IMR-90 (cell line): ENCODE results near the gene SLC2A13. TPM values are rescaled to one million over a fixed set of nuclear protein-coding genes. Genes with fewer than 3 reads are reported as not detected.

Experiments
- ATAC-seq: fragments of 200-7000 bp; cut with Tn5 transposase; 2 replicates; pipeline ENCODE4 v1.9.1; 2020; ENCODE audit warnings: low read depth, mild to moderate bottlenecking, moderate library complexity
- BruUV-seq: library from RNA; stranded (reverse); fragments of 400-500 nt; replicated peaks from 2 replicates; lab custom pipeline; 2021; lab: Mats Ljungman, UMichigan
- CTCF ChIA-PET: fragments of 300-600 bp; formaldehyde crosslinking; extraction: SDS; loops from one replicate; lab custom pipeline; 2021; ENCODE audit warnings: antibody characterized with exemption; lab: Yijun Ruan, JAX
- POLR2A ChIA-PET: fragments of 300-600 bp; sonication (Branson Sonifier 250); formaldehyde crosslinking; loops from one replicate; lab custom pipeline; 2022; ENCODE audit warnings: antibody characterized with exemption; ENCODE audit not compliant: unreplicated experiment; lab: Charles Lee
- DNase-seq: peaks from one replicate; pipeline ENCODE4 v3.0.0; 2013
- H2AFZ ChIP-seq: replicated peaks from 2 replicates; pipeline ENCODE3; 2013; ENCODE audit warnings: low read length, mild to moderate bottlenecking; ENCODE audit not compliant: poor library complexity
- H2AK5ac ChIP-seq: 2 replicates; pipeline ENCODE4 v1.6.1; 2013; ENCODE audit warnings: low read depth, low read length, inconsistent platforms
- H2AK9ac ChIP-seq: replicated peaks from 2 replicates; pipeline ENCODE3; 2013; ENCODE audit warnings: mild to moderate bottlenecking, low read depth, low read length, moderate library complexity; ENCODE audit not compliant: poor library complexity
- H2BK120ac ChIP-seq: 2 replicates; pipeline ENCODE4 v1.6.1; 2013; ENCODE audit warnings: low read depth, low read length, inconsistent platforms
- H2BK15ac ChIP-seq: 3 replicates; pipeline ENCODE4 v1.6.1; 2013; ENCODE audit warnings: low read depth, low read length, inconsistent platforms
- H2BK20ac ChIP-seq: 2 replicates; pipeline ENCODE4 v1.6.1; 2013; ENCODE audit warnings: low read depth, mild to moderate bottlenecking, inconsistent platforms, low read length, moderate library complexity
- H2BK5ac ChIP-seq: 2 replicates; pipeline ENCODE4 v1.6.1; 2013; ENCODE audit warnings: mild to moderate bottlenecking, low read depth, low read length, inconsistent platforms; ENCODE audit not compliant: poor library complexity, severe bottlenecking
- H3K14ac ChIP-seq: replicated peaks from 2 replicates; pipeline ENCODE4 v1.6.1; 2013; ENCODE audit warnings: low read depth, low read length, inconsistent platforms
- H3K18ac ChIP-seq: 2 replicates; pipeline ENCODE4 v1.6.1; 2013; ENCODE audit warnings: low read depth, low read length, control low read depth
- H3K23ac ChIP-seq: 2 replicates; pipeline ENCODE4 v1.6.1; 2013; ENCODE audit warnings: low read depth, low read length, inconsistent platforms
- H3K27ac ChIP-seq: 2 replicates; pipeline ENCODE4 v1.5.1; 2013; ENCODE audit warnings: mild to moderate bottlenecking, control low read depth, low read length; ENCODE audit not compliant: insufficient read depth
- H3K27me3 ChIP-seq: 2 replicates; pipeline ENCODE4 v1.6.1; 2013; ENCODE audit warnings: low read length; ENCODE audit not compliant: control insufficient read depth, insufficient read depth
- H3K36me3 ChIP-seq: 2 replicates; pipeline ENCODE4 v1.6.1; 2013; ENCODE audit warnings: low read length, mixed read lengths; ENCODE audit not compliant: control insufficient read depth, insufficient read depth
- H3K4ac ChIP-seq: 2 replicates; pipeline ENCODE4 v1.6.1; 2013; ENCODE audit warnings: low read depth, low read length, inconsistent platforms
- H3K4me1 ChIP-seq: 2 replicates; pipeline ENCODE4 v1.6.1; 2013; ENCODE audit warnings: low read length, mixed read lengths; ENCODE audit not compliant: control insufficient read depth, insufficient read depth
- H3K4me2 ChIP-seq: 2 replicates; pipeline ENCODE4 v1.6.1; 2013; ENCODE audit warnings: low read depth, mild to moderate bottlenecking, control low read depth, low read length, moderate library complexity
- H3K4me3 ChIP-seq: 2 replicates; pipeline ENCODE4 v1.5.1; 2013; ENCODE audit warnings: low read depth, mild to moderate bottlenecking, control low read depth, low read length, moderate library complexity; ENCODE audit not compliant: insufficient read depth
- H3K56ac ChIP-seq: 2 replicates; pipeline ENCODE4 v1.6.1; 2013; ENCODE audit warnings: low read length, inconsistent platforms; ENCODE audit not compliant: insufficient read depth; ENCODE audit errors: extremely low read depth
- H3K79me1 ChIP-seq, 2 experiments: 2 replicates each; pipeline ENCODE4 v1.6.1; 2013; ENCODE audit warnings: low read length in 2 of 2, inconsistent platforms in 1 of 2, low read depth in 1 of 2
- H3K9ac ChIP-seq: 2 replicates; pipeline ENCODE4 v1.6.1; 2013; ENCODE audit warnings: low read depth, low read length, control low read depth
- H3K9me1 ChIP-seq: 2 replicates; pipeline ENCODE4 v1.6.1; 2013; ENCODE audit warnings: low read length, inconsistent platforms; ENCODE audit not compliant: insufficient read depth
- H3K9me3 ChIP-seq: 2 replicates; pipeline ENCODE4 v1.6.1; 2013; ENCODE audit warnings: low read length; ENCODE audit not compliant: control insufficient read depth, insufficient read depth
- H4K20me1 ChIP-seq: 2 replicates; pipeline ENCODE4 v1.6.1; 2013; ENCODE audit warnings: low read length, inconsistent platforms; ENCODE audit not compliant: insufficient read depth
- H4K5ac ChIP-seq: 2 replicates; pipeline ENCODE4 v1.6.1; 2013; ENCODE audit warnings: mild to moderate bottlenecking, low read depth, low read length, control low read depth
- H4K8ac ChIP-seq, 2 experiments: 2 replicates each; pipeline ENCODE4 v1.6.1; 2013; ENCODE audit warnings: low read depth in 2 of 2, low read length in 2 of 2, control low read depth in 1 of 2, inconsistent platforms in 1 of 2
- H4K91ac ChIP-seq: 2 replicates; pipeline ENCODE4 v1.6.1; 2013; ENCODE audit warnings: low read depth, low read length, inconsistent platforms; ENCODE audit not compliant: insufficient read depth
- BHLHE40 ChIP-seq: fragments of 150-350 bp; IDR thresholded peaks from 2 replicates; pipeline ENCODE4 v1.6.1; 2016; ENCODE audit warnings: mild to moderate bottlenecking, low read depth, low read length
- CHD1 ChIP-seq: IDR thresholded peaks from 2 replicates; pipeline ENCODE4 v1.6.1; 2012; ENCODE audit warnings: low read depth, low read length, improper control_type of control experiment
- MAFK ChIP-seq: IDR thresholded peaks from 2 replicates; pipeline ENCODE4 v1.6.1; 2012; ENCODE audit warnings: low read depth, low read length, improper control_type of control experiment
- MAZ ChIP-seq: IDR thresholded peaks from 2 replicates; pipeline ENCODE4 v1.6.1; 2012; ENCODE audit warnings: low read depth, mild to moderate bottlenecking, low read length, improper control_type of control experiment, moderate library complexity, borderline replicate concordance
- POLR2A ChIP-seq: IDR thresholded peaks from 2 replicates; pipeline ENCODE4 v1.6.1; 2012; ENCODE audit warnings: mild to moderate bottlenecking, low read depth, low read length
- RFX5 ChIP-seq: IDR thresholded peaks from 2 replicates; pipeline ENCODE4 v1.8.0; 2012; ENCODE audit warnings: low read depth, mild to moderate bottlenecking, low read length, moderate library complexity
- USF2 ChIP-seq: fragments of 150-350 bp; IDR thresholded peaks from 2 replicates; pipeline ENCODE4 v1.6.1; 2017; ENCODE audit warnings: mild to moderate bottlenecking, antibody characterized with exemption, low read length, low read depth
- WGBS, 2 experiments: methylation state at CpG; one replicate each; pipeline versions ENCODE4 v1.1.5 to v1.1.7; 2013; ENCODE audit warnings: missing lambda C conversion rate in 2 of 2; ENCODE audit not compliant: insufficient read length in 1 of 2; ENCODE audit errors: extremely low coverage in 2 of 2; 5-methylcytosine and 5-hydroxymethylcytosine counted together
- dilution Hi-C: fragments of 300-500 bp; cut with HindIII; formaldehyde crosslinking; loops from one replicate; pipeline ENCODE4 v1.14.3; 2018; ENCODE audit warnings: low sequenced_read_pairs; ENCODE audit not compliant: unreplicated experiment
- in situ Hi-C: fragments of 300-500 bp; cut with MboI; formaldehyde crosslinking; loops from 3 replicates; pipeline ENCODE4 v1.14.3; 2019; ENCODE audit warnings: low sequenced_read_pairs, inconsistent platforms, mixed read lengths
- intact Hi-C: fragments of 100-400 bp; cut with micrococcal nuclease; formaldehyde crosslinking; loops from 2 replicates; pipeline ENCODE4 v1.10.0; 2022
- polyA plus RNA-seq, 3 experiments: library from polyadenylated mRNA; depleted of rRNA; stranded (reverse); fragments of >200 nt; gene quantifications; 2 replicates each; pipeline ENCODE4 v1.2.3, GENCODE V29; 2012; ENCODE audit warnings: low replicate concordance in 1 of 3
- total RNA-seq: library from RNA; depleted of rRNA; stranded (reverse); fragments of >200 nt; gene quantifications from 2 replicates; pipeline ENCODE4 v1.2.3, GENCODE V29; 2012
- TF ChIP-seq, protein P1 (sequence below): conservative IDR thresholded peaks from 2 replicates; pipeline ENCODE4 v1.5.1; 2012; ENCODE audit warnings: mild to moderate bottlenecking, low read depth, low read length, improper control_type of control experiment
- TF ChIP-seq, protein P2 (sequence below): fragments of 150-350 bp; IDR thresholded peaks from 2 replicates; pipeline ENCODE4 v1.6.1; 2016; ENCODE audit warnings: low read depth, mild to moderate bottlenecking, low read length, moderate library complexity, borderline replicate concordance

The SLC2A13 gene
- total and polyA plus RNA-seq, 2 of the 4 experiments (the other 2 are of a cell fraction), result 1.5 to 3.9 TPM

DNA sequence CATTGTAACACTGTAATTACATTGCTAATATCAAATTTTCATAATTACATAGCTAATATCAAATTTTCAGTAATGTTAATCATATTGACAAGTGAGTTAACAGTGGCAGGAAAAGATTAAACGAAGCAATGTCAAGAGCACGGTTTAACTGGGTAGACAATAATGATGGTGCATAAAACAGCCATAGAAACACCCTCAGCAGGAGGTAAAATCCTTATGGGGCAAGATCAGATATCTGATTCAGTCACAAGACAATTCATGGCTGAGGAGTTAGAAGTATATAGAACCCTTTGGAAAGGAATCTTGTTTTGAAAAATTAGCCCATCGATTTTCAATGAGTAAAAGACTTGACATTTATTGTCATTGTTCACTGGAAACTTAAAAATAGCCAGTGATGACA lies 190.6 kb downstream of the SLC2A13 start:
- dilution Hi-C loops, result no loop called here
- POLR2A ChIA-PET, result no interaction called here
- BruUV-seq, result no TSS peak

More for the DNA sequence above, 190.6 kb downstream of the SLC2A13 start:
- no peak overlapping the region for H2BK120ac ChIP-seq
- no peak overlapping the region for H3K14ac ChIP-seq
- no peak for DNase-seq
- no peak overlapping the region for H3K4me2 ChIP-seq
- no peak overlapping the region for H3K4me3 ChIP-seq
- H4K5ac ChIP-seq, result no peak overlapping the region
- H3K56ac ChIP-seq, result no peak overlapping the region
- no peak overlapping the region for H2BK5ac ChIP-seq
- H2BK20ac ChIP-seq, result no peak overlapping the region
- no peak overlapping the region for H3K9ac ChIP-seq
- no peaks in the 10 kb centered on the region for H3K79me1 ChIP-seq
- H4K91ac ChIP-seq, result no peak overlapping the region
- no peaks in the 10 kb centered on the region for H3K9me3 ChIP-seq
- in situ Hi-C loops (no loop called here), intact Hi-C loops (no loop called here)
- ATAC-seq, result no peak
- no peak overlapping the region for H3K4ac ChIP-seq
- no peaks in the 10 kb centered on the region for H3K9me1 ChIP-seq
- H4K8ac ChIP-seq, result no peak overlapping the region
- H3K18ac ChIP-seq, result no peak overlapping the region
- no peaks in the 10 kb centered on the region for H4K20me1 ChIP-seq
- H2BK15ac ChIP-seq, result no peak overlapping the region
- CTCF ChIA-PET, result no interaction called here
- H3K23ac ChIP-seq, result no peak overlapping the region
- no CpG with 5 or more reads among the region's 3 CpGs for WGBS, 2 experiments
- no peaks in the 10 kb centered on the region for H3K36me3 ChIP-seq
- TF ChIP-seq, protein P1, sequence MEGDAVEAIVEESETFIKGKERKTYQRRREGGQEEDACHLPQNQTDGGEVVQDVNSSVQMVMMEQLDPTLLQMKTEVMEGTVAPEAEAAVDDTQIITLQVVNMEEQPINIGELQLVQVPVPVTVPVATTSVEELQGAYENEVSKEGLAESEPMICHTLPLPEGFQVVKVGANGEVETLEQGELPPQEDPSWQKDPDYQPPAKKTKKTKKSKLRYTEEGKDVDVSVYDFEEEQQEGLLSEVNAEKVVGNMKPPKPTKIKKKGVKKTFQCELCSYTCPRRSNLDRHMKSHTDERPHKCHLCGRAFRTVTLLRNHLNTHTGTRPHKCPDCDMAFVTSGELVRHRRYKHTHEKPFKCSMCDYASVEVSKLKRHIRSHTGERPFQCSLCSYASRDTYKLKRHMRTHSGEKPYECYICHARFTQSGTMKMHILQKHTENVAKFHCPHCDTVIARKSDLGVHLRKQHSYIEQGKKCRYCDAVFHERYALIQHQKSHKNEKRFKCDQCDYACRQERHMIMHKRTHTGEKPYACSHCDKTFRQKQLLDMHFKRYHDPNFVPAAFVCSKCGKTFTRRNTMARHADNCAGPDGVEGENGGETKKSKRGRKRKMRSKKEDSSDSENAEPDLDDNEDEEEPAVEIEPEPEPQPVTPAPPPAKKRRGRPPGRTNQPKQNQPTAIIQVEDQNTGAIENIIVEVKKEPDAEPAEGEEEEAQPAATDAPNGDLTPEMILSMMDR, result no peak
- TF ChIP-seq MAZ (no peak), RFX5 (no peak), BHLHE40 (no peak), POLR2A (no peak), MAFK (no peak), CHD1 (no peak), USF2 (no peak)
- TF ChIP-seq, protein P2, sequence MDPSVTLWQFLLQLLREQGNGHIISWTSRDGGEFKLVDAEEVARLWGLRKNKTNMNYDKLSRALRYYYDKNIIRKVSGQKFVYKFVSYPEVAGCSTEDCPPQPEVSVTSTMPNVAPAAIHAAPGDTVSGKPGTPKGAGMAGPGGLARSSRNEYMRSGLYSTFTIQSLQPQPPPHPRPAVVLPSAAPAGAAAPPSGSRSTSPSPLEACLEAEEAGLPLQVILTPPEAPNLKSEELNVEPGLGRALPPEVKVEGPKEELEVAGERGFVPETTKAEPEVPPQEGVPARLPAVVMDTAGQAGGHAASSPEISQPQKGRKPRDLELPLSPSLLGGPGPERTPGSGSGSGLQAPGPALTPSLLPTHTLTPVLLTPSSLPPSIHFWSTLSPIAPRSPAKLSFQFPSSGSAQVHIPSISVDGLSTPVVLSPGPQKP, result no peak
- no peak overlapping the region for H3K27ac ChIP-seq
- no peaks in the 10 kb centered on the region for H3K27me3 ChIP-seq
- H2AK5ac ChIP-seq, result no peak overlapping the region
- H2AK9ac ChIP-seq, result no peak overlapping the region
- no peaks in the 10 kb centered on the region for H3K4me1 ChIP-seq
- H2AFZ ChIP-seq, result no peak overlapping the region
